Fibroblast of lung (primary cell): Measurements from ENCODE around the gene SPEN.

Experiments used
- EZH2 ChIP-seq: IDR thresholded peaks from 2 replicates; pipeline ENCODE4 v1.5.1; 2012; ENCODE audit warnings: low read length, control low read depth, mild to moderate bottlenecking; ENCODE audit errors: missing control alignments
- TF ChIP-seq, protein P1 (sequence below), 2 donors: IDR thresholded peaks in 1 of 2; conservative IDR thresholded peaks in 1 of 2; 1 replicate in 1 of 2; 2 replicates in 1 of 2; pipeline ENCODE4 v1.5.1; 2011 to 2012; ENCODE audit warnings: low read length in 2 of 2, control low read depth in 1 of 2, inconsistent platforms in 1 of 2, low read depth in 1 of 2, mild to moderate bottlenecking in 1 of 2

DNA sequence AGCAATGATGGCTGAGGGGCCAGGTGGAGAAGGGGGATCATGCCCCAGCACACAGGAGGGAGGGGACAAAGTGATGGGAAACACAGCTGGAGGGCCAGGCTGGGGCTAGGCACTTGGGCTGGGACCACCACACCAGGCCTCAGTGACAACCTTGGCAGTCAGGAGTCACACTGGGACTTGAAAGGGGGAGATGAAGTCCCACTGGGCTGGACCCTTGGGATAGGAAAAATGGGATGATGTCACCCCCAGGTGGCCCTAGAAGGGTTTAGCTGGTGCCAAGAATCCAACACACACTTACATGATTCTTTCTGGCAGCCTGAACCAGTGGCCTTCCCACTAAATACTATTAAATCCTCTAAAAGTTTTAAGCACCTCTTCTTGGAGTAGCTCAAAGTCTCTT, 111.3 kb downstream of the SPEN start:
- TF ChIP-seq, protein P1, sequence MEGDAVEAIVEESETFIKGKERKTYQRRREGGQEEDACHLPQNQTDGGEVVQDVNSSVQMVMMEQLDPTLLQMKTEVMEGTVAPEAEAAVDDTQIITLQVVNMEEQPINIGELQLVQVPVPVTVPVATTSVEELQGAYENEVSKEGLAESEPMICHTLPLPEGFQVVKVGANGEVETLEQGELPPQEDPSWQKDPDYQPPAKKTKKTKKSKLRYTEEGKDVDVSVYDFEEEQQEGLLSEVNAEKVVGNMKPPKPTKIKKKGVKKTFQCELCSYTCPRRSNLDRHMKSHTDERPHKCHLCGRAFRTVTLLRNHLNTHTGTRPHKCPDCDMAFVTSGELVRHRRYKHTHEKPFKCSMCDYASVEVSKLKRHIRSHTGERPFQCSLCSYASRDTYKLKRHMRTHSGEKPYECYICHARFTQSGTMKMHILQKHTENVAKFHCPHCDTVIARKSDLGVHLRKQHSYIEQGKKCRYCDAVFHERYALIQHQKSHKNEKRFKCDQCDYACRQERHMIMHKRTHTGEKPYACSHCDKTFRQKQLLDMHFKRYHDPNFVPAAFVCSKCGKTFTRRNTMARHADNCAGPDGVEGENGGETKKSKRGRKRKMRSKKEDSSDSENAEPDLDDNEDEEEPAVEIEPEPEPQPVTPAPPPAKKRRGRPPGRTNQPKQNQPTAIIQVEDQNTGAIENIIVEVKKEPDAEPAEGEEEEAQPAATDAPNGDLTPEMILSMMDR (conservative IDR thresholded peaks at IDR 0.05 in 1 of 2, IDR thresholded peaks at IDR 0.05 in 1 of 2; ENCODE audit: low read depth in 1 of 2, low read length in 2 of 2) = no peak
- TF ChIP-seq EZH2 = no peak
